ENCODE measurements around the gene FRAS1. TPM values are rescaled to one million over a fixed set of nuclear protein-coding genes. Genes with fewer than 3 reads are reported as not detected.
A peak's percentile ranks its signal among the peaks of the same experiment; 100 is the strongest.

The FRAS1 gene
- total and polyA plus RNA-seq, 8 donors, result 15.3 to 48.9 (median 40.4) TPM

- no peak for TF ChIP-seq CTCF (IDR thresholded peaks at IDR 0.05)
- H3K36me3 ChIP-seq, result no peaks in the 10 kb centered on the region
- DNase-seq (no peak), ATAC-seq (no peak)
- H3K4me3 ChIP-seq, result no peak overlapping the region
- no peak overlapping the region for H3K27ac ChIP-seq
- intact Hi-C loops (cut with DNase I), result no loop called here
- H3K4me1 ChIP-seq, result no peaks in the 10 kb centered on the region
- H3K9me3 ChIP-seq, result no peaks in the 10 kb centered on the region
- H3K27me3 ChIP-seq, result peaks cover 0 to 4% of the 10 kb centered on the region in 2 donors
Observed at GRCh38 chr4:78070731-78071282, 13.7 kb downstream of the FRAS1 start.

- Histone ChIP-seq H3K36me3 (no peaks in the 10 kb centered on the region), H3K9me3 (no peaks in the 10 kb centered on the region), H3K4me1 (no peaks in the 10 kb centered on the region), H3K27ac (no peak overlapping the region), H3K4me3 (no peak overlapping the region), H3K27me3 (peaks cover 0 to 4% of the 10 kb centered on the region in 2 donors)
- DNase-seq (no peak), ATAC-seq (no peak)
- intact Hi-C loops (cut with DNase I), result no loop called here
- no peak for TF ChIP-seq CTCF (IDR thresholded peaks at IDR 0.05)
Observed at GRCh38 chr4:78074759-78075158, 17.6 kb downstream of the FRAS1 start.

- Histone ChIP-seq H3K4me1 (no peaks in the 10 kb centered on the region), H3K27ac (no peak overlapping the region), H3K36me3 (no peaks in the 10 kb centered on the region), H3K4me3 (no peak overlapping the region), H3K27me3 (peaks cover 0 to 4% of the 10 kb centered on the region in 2 donors), H3K9me3 (no peaks in the 10 kb centered on the region)
- TF ChIP-seq CTCF (IDR thresholded peaks at IDR 0.05), result no peak
- ATAC-seq (no peak), DNase-seq (no peak)
- intact Hi-C loops (cut with DNase I), result no loop called here
Observed at GRCh38 chr4:78075986-78076385, 18.9 kb downstream of the FRAS1 start.

DNA sequence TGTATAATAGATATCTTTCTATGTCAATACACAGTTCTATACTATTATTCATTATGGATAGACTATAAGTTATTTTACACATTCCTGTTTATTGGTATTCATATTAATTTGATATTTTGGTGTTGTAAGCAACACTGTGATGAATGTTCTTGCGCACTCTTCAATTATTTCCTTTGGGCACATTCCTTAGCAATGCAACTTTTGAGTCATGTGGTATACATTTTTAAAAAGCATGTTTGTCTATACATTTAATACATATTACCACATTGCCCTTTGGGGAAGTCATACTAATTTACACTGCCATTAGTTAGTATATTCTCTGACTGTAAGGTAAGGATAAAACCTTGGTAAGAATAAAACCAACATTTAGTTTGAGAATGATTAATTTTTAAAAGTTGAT lies 21.0 kb downstream of the FRAS1 start:
- DNase-seq (no peak), ATAC-seq (no peak)
- TF ChIP-seq CTCF (IDR thresholded peaks at IDR 0.05), result no peak
- no peaks in the 10 kb centered on the region for H3K36me3 ChIP-seq
- no peaks in the 10 kb centered on the region for H3K4me1 ChIP-seq
- no peak overlapping the region for H3K4me3 ChIP-seq
- no peak overlapping the region for H3K27ac ChIP-seq
- intact Hi-C loops (cut with DNase I), result no loop called here
- no peaks in the 10 kb centered on the region for H3K9me3 ChIP-seq
- peaks cover 0 to 4% of the 10 kb centered on the region in 2 donors for H3K27me3 ChIP-seq

GRCh38 chr4:78079726-78080430 lies 22.8 kb downstream of the FRAS1 start:
- Histone ChIP-seq H3K9me3 (no peaks in the 10 kb centered on the region), H3K27ac (no peak overlapping the region), H3K27me3 (no peaks in the 10 kb centered on the region), H3K4me3 (no peak overlapping the region), H3K36me3 (no peaks in the 10 kb centered on the region), H3K4me1 (no peaks in the 10 kb centered on the region)
- intact Hi-C loops (cut with DNase I), result no loop called here
- DNase-seq (peak in 1 of 4 donors; percentile 36), ATAC-seq (no peak)
- TF ChIP-seq CTCF (IDR thresholded peaks at IDR 0.05), result no peak
